OCI-LY3 (cell line): ENCODE results near the gene NXPE1.

Experiments
- CTCF ChIP-seq: fragments of 200-600, 300-600 bp; sonication (generic); IDR thresholded peaks from 2 replicates; pipeline ENCODE4 v1.5.1; 2014; ENCODE audit warnings: antibody characterized with exemption, low read length, low read depth
- EZH2phosphoT487 ChIP-seq: fragments of 200-600 bp; shearing (Covaris generic); IDR thresholded peaks from 2 replicates; pipeline ENCODE4 v1.6.1; 2018; ENCODE audit warnings: antibody characterized with exemption, mixed run types, low read depth

- no peak for TF ChIP-seq CTCF
- TF ChIP-seq EZH2phosphoT487 = no peak
These were observed 80.3 kb downstream of the NXPE1 start for GRCh38 chr11:114479331-114479730.
